Activated CD4-positive, alpha-beta memory T cell treated with anti-CD3 and anti-CD28 coated beads for 36 hours (primary cell): Measurements from ENCODE around the gene POLA1. TPM values are rescaled to one million over a fixed set of nuclear protein-coding genes. Genes with fewer than 3 reads are reported as not detected.
"Not testable (repeated sequence)": the region's sequence is repeated elsewhere in the genome, so short reads cannot be mapped to it uniquely, and the experiment has no call there.

Source experiments
- CTCF ChIA-PET: fragments of 350-600 bp; sonication (Branson Sonifier 250); formaldehyde crosslinking; loops from one replicate; lab custom pipeline; 2021; ENCODE audit warnings: antibody characterized with exemption, inconsistent platforms; lab: Charles Lee
- POLR2A ChIA-PET: fragments of 350-600 bp; sonication (Branson Sonifier 250); formaldehyde crosslinking; loops from one replicate; lab custom pipeline; 2021; ENCODE audit warnings: antibody characterized with exemption; lab: Charles Lee
- DNase-seq: peaks from one replicate; pipeline ENCODE4 v3.0.0-alpha.2; 2020
- H3K27ac Mint-ChIP-seq: one replicate; pipeline ENCODE4 v1.8.0; 2021; ENCODE audit warnings: mixed read lengths
- H3K27me3 Mint-ChIP-seq: one replicate; pipeline ENCODE4 v1.8.0; 2021; ENCODE audit warnings: mixed read lengths
- H3K36me3 Mint-ChIP-seq: one replicate; pipeline ENCODE4 v1.8.0; 2021; ENCODE audit warnings: mixed read lengths
- H3K4me1 Mint-ChIP-seq: one replicate; pipeline ENCODE4 v1.8.0; 2021; ENCODE audit warnings: low read depth, mixed read lengths
- H3K4me3 Mint-ChIP-seq: one replicate; pipeline ENCODE4 v1.8.0; 2021; ENCODE audit warnings: mild to moderate bottlenecking, mixed read lengths
- H3K9me3 Mint-ChIP-seq: one replicate; pipeline ENCODE4 v1.8.0; 2021; ENCODE audit warnings: mixed read lengths
- intact Hi-C: fragments of 100-400 bp; cut with micrococcal nuclease; formaldehyde crosslinking; loops from one replicate; pipeline ENCODE4 v1.15.1; 2023
- total RNA-seq, 2 experiments: library from RNA; stranded (reverse); gene quantifications; one replicate each; pipeline ENCODE4 v1.2.3, GENCODE V29; 2021

The POLA1 gene
- total RNA-seq, 2 experiments from 2014 or later, result 40.9 to 41.7 TPM

DNA sequence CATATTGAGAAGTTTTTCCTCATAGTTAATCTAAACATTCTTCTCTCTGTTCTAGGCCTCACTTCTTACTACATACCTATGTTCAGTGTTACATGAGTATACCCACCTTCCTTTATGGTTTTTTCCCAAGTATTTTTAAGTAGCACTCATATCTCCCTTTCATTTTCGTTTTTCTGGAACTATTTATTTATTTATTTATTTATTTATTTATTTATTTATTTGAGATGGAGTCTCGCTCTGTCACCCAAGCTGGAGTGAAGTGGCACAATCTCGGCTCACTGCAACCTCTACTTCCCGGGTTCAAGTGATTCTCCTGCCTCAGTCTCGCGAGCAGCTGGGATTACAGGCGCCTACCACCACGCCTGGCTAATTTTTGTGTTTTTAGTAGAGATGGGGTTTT, 170.1 kb downstream of the POLA1 start:
- intact Hi-C loops, H3K27ac Mint-ChIP-seq, H3K4me3 Mint-ChIP-seq, H3K9me3 Mint-ChIP-seq, H3K27me3 Mint-ChIP-seq, DNase-seq, H3K4me1 Mint-ChIP-seq, CTCF ChIA-PET, POLR2A ChIA-PET: not testable (repeated sequence)
- peaks cover 16% of the 10 kb centered on the region for H3K36me3 Mint-ChIP-seq

GRCh38 chrX:24870143-24870542, 176.4 kb downstream of the POLA1 start:
- ChIA-PET CTCF (no interaction called here), POLR2A (no interaction called here)
- H3K4me1 Mint-ChIP-seq, result no peaks in the 10 kb centered on the region
- peaks cover 9% of the 10 kb centered on the region for H3K36me3 Mint-ChIP-seq
- no peak overlapping the region for H3K27ac Mint-ChIP-seq
- DNase-seq, result no peak
- no peaks in the 10 kb centered on the region for H3K9me3 Mint-ChIP-seq
- H3K27me3 Mint-ChIP-seq, result no peaks in the 10 kb centered on the region
- no peak overlapping the region for H3K4me3 Mint-ChIP-seq
- intact Hi-C loops, result no loop called here

- ChIA-PET CTCF (interaction anchor here (0.6 kb wide), 2 partner anchors 16 to 230 kb away, joined by 3 read pairs; no protein-coding TSS in a partner anchor), POLR2A (interaction anchor here (0.6 kb wide), 1 partner anchor 169 kb away, joined by 4 read pairs; no protein-coding TSS in a partner anchor)
- Mint-ChIP-seq H3K36me3 (peaks cover 6% of the 10 kb centered on the region), H3K9me3 (no peaks in the 10 kb centered on the region), H3K4me1 (peaks cover 2% of the 10 kb centered on the region), H3K27ac (no peak overlapping the region), H3K4me3 (no peak overlapping the region), H3K27me3 (no peaks in the 10 kb centered on the region)
- intact Hi-C loops, result no loop called here
- no peak for DNase-seq
These were observed 181.0 kb downstream of the POLA1 start for GRCh38 chrX:24874604-24875247.

GRCh38 chrX:24876530-24877287, 183.0 kb downstream of the POLA1 start:
- Mint-ChIP-seq H3K27ac (no peak overlapping the region), H3K4me3 (no peak overlapping the region), H3K4me1 (peaks cover 2% of the 10 kb centered on the region), H3K9me3 (no peaks in the 10 kb centered on the region), H3K36me3 (peaks cover 6% of the 10 kb centered on the region), H3K27me3 (no peaks in the 10 kb centered on the region)
- DNase-seq, result no peak
- CTCF ChIA-PET, result no interaction called here
- POLR2A ChIA-PET, result no interaction called here
- intact Hi-C loops, result no loop called here

DNA sequence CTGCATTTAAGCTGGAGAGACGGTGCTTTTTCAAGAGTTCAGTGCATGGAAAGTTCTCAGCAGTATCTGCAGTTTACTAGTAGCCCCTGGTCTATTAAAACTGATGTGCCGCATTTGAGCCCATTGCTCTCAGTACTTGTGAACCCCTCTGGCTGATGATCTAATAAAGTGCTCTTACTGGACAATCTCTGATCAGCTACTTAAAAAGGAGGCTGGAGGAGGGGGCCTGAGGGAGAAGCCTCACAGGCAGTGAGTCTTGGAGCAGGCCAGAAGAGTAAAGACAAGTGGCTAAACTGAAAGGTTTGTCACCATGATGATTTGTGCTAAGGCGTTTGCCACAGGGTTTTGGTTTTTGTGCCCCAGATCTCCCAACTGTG, 183.6 kb downstream of the POLA1 start:
- Mint-ChIP-seq H3K9me3 (no peaks in the 10 kb centered on the region), H3K4me3 (no peak overlapping the region), H3K36me3 (peaks cover 6% of the 10 kb centered on the region), H3K27me3 (no peaks in the 10 kb centered on the region), H3K27ac (no peak overlapping the region), H3K4me1 (peaks cover 2% of the 10 kb centered on the region)
- POLR2A ChIA-PET, result no interaction called here
- no peak for DNase-seq
- intact Hi-C loops, result no loop called here
- CTCF ChIA-PET, result no interaction called here

GRCh38 chrX:24877854-24878650, 184.3 kb downstream of the POLA1 start:
- CTCF ChIA-PET, result no interaction called here

DNA sequence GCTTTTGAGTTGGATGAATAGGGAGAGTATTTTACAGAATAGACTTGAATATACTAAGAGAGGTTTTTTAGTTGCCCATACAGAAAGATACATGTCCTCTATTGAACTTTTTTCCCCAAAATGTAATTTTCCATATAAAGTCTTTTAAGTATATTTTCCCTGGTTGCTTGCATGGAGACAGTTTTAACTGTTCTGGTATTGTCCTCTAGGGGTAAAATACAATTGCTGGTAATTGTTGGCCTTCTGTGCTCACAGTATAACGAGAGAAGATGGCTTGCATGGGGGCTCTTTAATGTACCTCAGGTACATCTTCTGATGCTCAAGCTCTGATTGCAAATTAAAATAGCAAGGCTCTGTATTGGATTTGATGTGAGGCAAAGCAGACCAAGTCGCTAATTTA, 186.0 kb downstream of the POLA1 start:
- ChIA-PET CTCF (no interaction called here), POLR2A (no interaction called here)
- H3K9me3 Mint-ChIP-seq, result no peaks in the 10 kb centered on the region
- peaks cover 4% of the 10 kb centered on the region for H3K36me3 Mint-ChIP-seq
- H3K27me3 Mint-ChIP-seq, result no peaks in the 10 kb centered on the region
- peaks cover 2% of the 10 kb centered on the region for H3K4me1 Mint-ChIP-seq
- intact Hi-C loops, result no loop called here
- no peak overlapping the region for H3K4me3 Mint-ChIP-seq
- no peak overlapping the region for H3K27ac Mint-ChIP-seq
- DNase-seq, result no peak

More at GRCh38 chrX:24877854-24878650, 184.3 kb downstream of the POLA1 start:
- Mint-ChIP-seq H3K9me3 (no peaks in the 10 kb centered on the region), H3K27ac (no peak overlapping the region), H3K27me3 (no peaks in the 10 kb centered on the region), H3K4me1 (peaks cover 2% of the 10 kb centered on the region), H3K36me3 (peaks cover 4% of the 10 kb centered on the region), H3K4me3 (no peak overlapping the region)
- POLR2A ChIA-PET, result no interaction called here
- intact Hi-C loops, result no loop called here
- no peak for DNase-seq

GRCh38 chrX:24886916-24887315, 193.2 kb downstream of the POLA1 start:
- CTCF ChIA-PET, result no interaction called here
- intact Hi-C loops, result no loop called here
- H3K9me3 Mint-ChIP-seq, result no peaks in the 10 kb centered on the region
- H3K27ac Mint-ChIP-seq, result no peak overlapping the region
- POLR2A ChIA-PET, result no interaction called here
- DNase-seq, result no peak
- peaks cover 6% of the 10 kb centered on the region for H3K4me1 Mint-ChIP-seq
- no peak overlapping the region for H3K4me3 Mint-ChIP-seq
- H3K27me3 Mint-ChIP-seq, result no peaks in the 10 kb centered on the region
- peaks cover 24% of the 10 kb centered on the region for H3K36me3 Mint-ChIP-seq

- DNase-seq, result no peak
- Mint-ChIP-seq H3K36me3 (peaks cover 38% of the 10 kb centered on the region), H3K9me3 (no peaks in the 10 kb centered on the region), H3K4me1 (peaks cover 10% of the 10 kb centered on the region), H3K4me3 (no peak overlapping the region), H3K27me3 (no peaks in the 10 kb centered on the region), H3K27ac (no peak overlapping the region)
- ChIA-PET POLR2A (no interaction called here), CTCF (no interaction called here)
- intact Hi-C loops, result no loop called here
These were observed 197.0 kb downstream of the POLA1 start for GRCh38 chrX:24890677-24891076.

DNA sequence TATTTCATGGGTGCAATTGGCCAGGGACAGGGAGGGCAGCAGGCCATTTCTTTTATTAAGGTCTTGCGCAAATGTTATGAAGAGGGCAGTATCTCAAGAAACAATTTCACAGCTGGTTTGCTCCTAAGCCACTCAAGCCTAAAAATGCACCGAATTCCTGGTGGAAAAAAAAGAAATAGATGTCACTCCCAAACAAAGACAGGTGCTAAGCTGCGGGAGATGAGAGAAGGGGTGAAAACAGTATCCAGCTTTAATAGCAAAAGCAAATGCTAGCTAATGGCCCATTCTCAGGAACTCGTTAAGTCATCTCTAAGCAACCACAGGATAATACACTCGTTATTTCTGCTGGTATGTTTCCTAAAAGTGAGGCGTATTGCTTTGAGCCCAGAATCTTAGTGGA, 205.7 kb downstream of the POLA1 start:
- no peaks in the 10 kb centered on the region for H3K27me3 Mint-ChIP-seq
- DNase-seq, result no peak
- POLR2A ChIA-PET, result no interaction called here
- H3K4me1 Mint-ChIP-seq, result peaks cover 4% of the 10 kb centered on the region
- H3K9me3 Mint-ChIP-seq, result no peaks in the 10 kb centered on the region
- intact Hi-C loops, result no loop called here
- H3K4me3 Mint-ChIP-seq, result no peak overlapping the region
- CTCF ChIA-PET, result no interaction called here
- H3K27ac Mint-ChIP-seq, result no peak overlapping the region
- H3K36me3 Mint-ChIP-seq, result peaks cover 27% of the 10 kb centered on the region

- no peak overlapping the region for H3K4me3 Mint-ChIP-seq
- H3K27ac Mint-ChIP-seq, result no peak overlapping the region
- H3K4me1 Mint-ChIP-seq, result peaks cover under 1% of the 10 kb centered on the region
- DNase-seq, result no peak
- intact Hi-C loops, result no loop called here
- no peaks in the 10 kb centered on the region for H3K27me3 Mint-ChIP-seq
- H3K36me3 Mint-ChIP-seq, result peaks cover 28% of the 10 kb centered on the region
- CTCF ChIA-PET, result no interaction called here
- POLR2A ChIA-PET, result no interaction called here
- H3K9me3 Mint-ChIP-seq, result no peaks in the 10 kb centered on the region
These were observed 206.5 kb downstream of the POLA1 start for GRCh38 chrX:24900234-24900633.

GRCh38 chrX:24902806-24903205, 209.1 kb downstream of the POLA1 start:
- POLR2A ChIA-PET, result no interaction called here
- no peak for DNase-seq
- CTCF ChIA-PET, result no interaction called here
- intact Hi-C loops, result no loop called here
- H3K9me3 Mint-ChIP-seq, result no peaks in the 10 kb centered on the region
- peaks cover 30% of the 10 kb centered on the region for H3K36me3 Mint-ChIP-seq
- no peak overlapping the region for H3K27ac Mint-ChIP-seq
- no peaks in the 10 kb centered on the region for H3K4me1 Mint-ChIP-seq
- no peaks in the 10 kb centered on the region for H3K27me3 Mint-ChIP-seq
- no peak overlapping the region for H3K4me3 Mint-ChIP-seq
